ENCODE measurements around the gene OR4B1.

DNA sequence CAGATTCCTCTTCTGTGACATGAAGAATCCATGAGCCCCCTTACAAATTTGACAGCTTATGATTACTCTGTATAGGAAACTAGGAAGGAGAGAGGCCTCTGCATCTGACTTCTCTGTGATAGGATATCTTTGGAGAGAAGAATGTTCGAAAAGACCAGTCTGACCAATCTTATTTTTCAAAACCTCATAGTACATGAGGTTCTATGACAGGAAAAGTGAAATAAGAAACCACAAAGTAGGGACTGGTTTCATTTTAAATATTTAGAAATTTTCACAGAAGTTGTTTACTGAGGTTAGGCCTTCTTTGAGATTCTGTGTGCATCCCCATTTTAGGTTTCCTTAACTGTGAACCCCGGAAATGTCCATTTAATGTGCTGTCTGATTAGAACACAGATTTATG is 45.0 kb downstream of the OR4B1 start:
- TF ChIP-seq, protein P1, sequence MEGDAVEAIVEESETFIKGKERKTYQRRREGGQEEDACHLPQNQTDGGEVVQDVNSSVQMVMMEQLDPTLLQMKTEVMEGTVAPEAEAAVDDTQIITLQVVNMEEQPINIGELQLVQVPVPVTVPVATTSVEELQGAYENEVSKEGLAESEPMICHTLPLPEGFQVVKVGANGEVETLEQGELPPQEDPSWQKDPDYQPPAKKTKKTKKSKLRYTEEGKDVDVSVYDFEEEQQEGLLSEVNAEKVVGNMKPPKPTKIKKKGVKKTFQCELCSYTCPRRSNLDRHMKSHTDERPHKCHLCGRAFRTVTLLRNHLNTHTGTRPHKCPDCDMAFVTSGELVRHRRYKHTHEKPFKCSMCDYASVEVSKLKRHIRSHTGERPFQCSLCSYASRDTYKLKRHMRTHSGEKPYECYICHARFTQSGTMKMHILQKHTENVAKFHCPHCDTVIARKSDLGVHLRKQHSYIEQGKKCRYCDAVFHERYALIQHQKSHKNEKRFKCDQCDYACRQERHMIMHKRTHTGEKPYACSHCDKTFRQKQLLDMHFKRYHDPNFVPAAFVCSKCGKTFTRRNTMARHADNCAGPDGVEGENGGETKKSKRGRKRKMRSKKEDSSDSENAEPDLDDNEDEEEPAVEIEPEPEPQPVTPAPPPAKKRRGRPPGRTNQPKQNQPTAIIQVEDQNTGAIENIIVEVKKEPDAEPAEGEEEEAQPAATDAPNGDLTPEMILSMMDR (conservative IDR thresholded peaks at IDR 0.05; ENCODE audit: low read depth in 2 of 2), result no peak
- no peak for TF ChIP-seq EZH2phosphoT487 (IDR thresholded peaks at IDR 0.05; ENCODE audit: unreplicated experiment)
- no peak for TF ChIP-seq ZNF114 (CRISPR knock-in tag; IDR thresholded peaks at IDR 0.05)
- no peak for TF ChIP-seq EZH2 (IDR thresholded peaks at IDR 0.05; ENCODE audit: low read depth, unreplicated experiment)
- TF ChIP-seq POLR2AphosphoS5 (IDR thresholded peaks at IDR 0.05; ENCODE audit: low read depth), result no peak
- TF ChIP-seq CREB1 (CRISPR knock-in tag; IDR thresholded peaks at IDR 0.05; ENCODE audit: low read depth), result no peak
- no peak for TF ChIP-seq ZNF331 (CRISPR knock-in tag; IDR thresholded peaks at IDR 0.05; ENCODE audit: low read depth)
- TF ChIP-seq, protein P2, sequence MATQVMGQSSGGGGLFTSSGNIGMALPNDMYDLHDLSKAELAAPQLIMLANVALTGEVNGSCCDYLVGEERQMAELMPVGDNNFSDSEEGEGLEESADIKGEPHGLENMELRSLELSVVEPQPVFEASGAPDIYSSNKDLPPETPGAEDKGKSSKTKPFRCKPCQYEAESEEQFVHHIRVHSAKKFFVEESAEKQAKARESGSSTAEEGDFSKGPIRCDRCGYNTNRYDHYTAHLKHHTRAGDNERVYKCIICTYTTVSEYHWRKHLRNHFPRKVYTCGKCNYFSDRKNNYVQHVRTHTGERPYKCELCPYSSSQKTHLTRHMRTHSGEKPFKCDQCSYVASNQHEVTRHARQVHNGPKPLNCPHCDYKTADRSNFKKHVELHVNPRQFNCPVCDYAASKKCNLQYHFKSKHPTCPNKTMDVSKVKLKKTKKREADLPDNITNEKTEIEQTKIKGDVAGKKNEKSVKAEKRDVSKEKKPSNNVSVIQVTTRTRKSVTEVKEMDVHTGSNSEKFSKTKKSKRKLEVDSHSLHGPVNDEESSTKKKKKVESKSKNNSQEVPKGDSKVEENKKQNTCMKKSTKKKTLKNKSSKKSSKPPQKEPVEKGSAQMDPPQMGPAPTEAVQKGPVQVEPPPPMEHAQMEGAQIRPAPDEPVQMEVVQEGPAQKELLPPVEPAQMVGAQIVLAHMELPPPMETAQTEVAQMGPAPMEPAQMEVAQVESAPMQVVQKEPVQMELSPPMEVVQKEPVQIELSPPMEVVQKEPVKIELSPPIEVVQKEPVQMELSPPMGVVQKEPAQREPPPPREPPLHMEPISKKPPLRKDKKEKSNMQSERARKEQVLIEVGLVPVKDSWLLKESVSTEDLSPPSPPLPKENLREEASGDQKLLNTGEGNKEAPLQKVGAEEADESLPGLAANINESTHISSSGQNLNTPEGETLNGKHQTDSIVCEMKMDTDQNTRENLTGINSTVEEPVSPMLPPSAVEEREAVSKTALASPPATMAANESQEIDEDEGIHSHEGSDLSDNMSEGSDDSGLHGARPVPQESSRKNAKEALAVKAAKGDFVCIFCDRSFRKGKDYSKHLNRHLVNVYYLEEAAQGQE (IDR thresholded peaks at IDR 0.05; ENCODE audit: unreplicated experiment), result no peak
- TF ChIP-seq, protein P3, sequence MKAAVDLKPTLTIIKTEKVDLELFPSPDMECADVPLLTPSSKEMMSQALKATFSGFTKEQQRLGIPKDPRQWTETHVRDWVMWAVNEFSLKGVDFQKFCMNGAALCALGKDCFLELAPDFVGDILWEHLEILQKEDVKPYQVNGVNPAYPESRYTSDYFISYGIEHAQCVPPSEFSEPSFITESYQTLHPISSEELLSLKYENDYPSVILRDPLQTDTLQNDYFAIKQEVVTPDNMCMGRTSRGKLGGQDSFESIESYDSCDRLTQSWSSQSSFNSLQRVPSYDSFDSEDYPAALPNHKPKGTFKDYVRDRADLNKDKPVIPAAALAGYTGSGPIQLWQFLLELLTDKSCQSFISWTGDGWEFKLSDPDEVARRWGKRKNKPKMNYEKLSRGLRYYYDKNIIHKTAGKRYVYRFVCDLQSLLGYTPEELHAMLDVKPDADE (IDR thresholded peaks at IDR 0.05), result no peak
